Tibial nerve (tissue), 4 donors: ENCODE data around the gene AP2A1. TPM values are rescaled to one million over a fixed set of nuclear protein-coding genes. Genes with fewer than 3 reads are reported as not detected.

ENCODE experiments used
- DNase-seq, 2 donors: peaks; one replicate each; pipeline ENCODE4 v3.0.0-alpha.2; 2019; ENCODE audit warnings: low spot score in 2 of 2
- H3K27ac ChIP-seq, 4 donors: fragments of 200-600 bp; sonication (generic) in 3 of 4; one replicate each; pipeline ENCODE4 v1.5.1; 2017 to 2019; ENCODE audit warnings: mild to moderate bottlenecking in 1 of 4
- H3K27me3 ChIP-seq, 2 donors: fragments of 200-600 bp; sonication (generic) in 1 of 2; one replicate each; pipeline versions ENCODE4 v1.5.1 to v1.6.0; 2017 to 2019
- H3K36me3 ChIP-seq, 3 donors: fragments of 200-600 bp; sonication (generic); one replicate each; pipeline ENCODE4 v1.5.1; 2018 to 2019
- H3K4me1 ChIP-seq, 4 donors: fragments of 200-600 bp; sonication (generic) in 3 of 4; one replicate each; pipeline ENCODE4 v1.5.1; 2017 to 2019
- H3K4me3 ChIP-seq, 4 donors: fragments of 200-600 bp; sonication (generic) in 3 of 4; one replicate each; pipeline ENCODE4 v1.5.1; 2017 to 2019; ENCODE audit warnings: mild to moderate bottlenecking in 1 of 4, moderate library complexity in 1 of 4
- H3K9me3 ChIP-seq, 4 donors: fragments of 200-600 bp; sonication (generic) in 3 of 4; one replicate each; pipeline ENCODE4 v1.5.1; 2017 to 2019
- CTCF ChIP-seq, 5 experiments: fragments of 200-600 bp in 3 of 5; fragments of 450-650 bp in 2 of 5; sonication (generic) in 3 of 5; IDR thresholded peaks; one replicate each; pipeline ENCODE4 v1.5.1; 2016 to 2019; ENCODE audit warnings: antibody characterized with exemption in 5 of 5, mild to moderate bottlenecking in 3 of 5, moderate library complexity in 2 of 5
- EP300 ChIP-seq, 2 donors: sonication (generic); formaldehyde crosslinking; IDR thresholded peaks; one replicate each; pipeline ENCODE4 v1.6.1; 2017; ENCODE audit warnings: antibody characterized with exemption in 2 of 2, mild to moderate bottlenecking in 1 of 2
- POLR2A ChIP-seq, 2 donors: fragments of 450-650 bp; IDR thresholded peaks; one replicate each; pipeline ENCODE4 v1.6.1; 2017; ENCODE audit warnings: antibody characterized with exemption in 2 of 2, mild to moderate bottlenecking in 2 of 2, moderate library complexity in 2 of 2
- WGBS, 2 donors: methylation state at CpG; one replicate each; pipeline ENCODE4 v1.1.5; 2018; 5-methylcytosine and 5-hydroxymethylcytosine counted together
- total RNA-seq, 4 donors: library from RNA; depleted of rRNA; stranded (reverse); fragments of >200 nt; gene quantifications; one replicate each; pipeline ENCODE4 v1.1.0, GENCODE V29; 2016

The AP2A1 gene
- total RNA-seq, 4 donors from 2014 or later: 92.9 to 117 (median 104) TPM

GRCh38 chr19:49799798-49800376, 33.1 kb downstream of the AP2A1 start:
- Histone ChIP-seq H3K36me3 (peaks cover 12 to 99% (median 38%) of the 10 kb centered on the region in 3 donors), H3K4me1 (peaks cover 0 to 27% (median 6%) of the 10 kb centered on the region in 4 donors), H3K27me3 (no peaks in the 10 kb centered on the region), H3K27ac (no peak overlapping the region), H3K9me3 (no peaks in the 10 kb centered on the region), H3K4me3 (no peak overlapping the region)
- no peak for TF ChIP-seq POLR2A (IDR thresholded peaks at IDR 0.05)
- no peak for TF ChIP-seq EP300 (IDR thresholded peaks at IDR 0.05)
- TF ChIP-seq CTCF (IDR thresholded peaks at IDR 0.05): no peak
- DNase-seq: no peak
- WGBS, 2 donors: 85 to 92% methylated on average over 20 to 25 of the region's 25 CpGs

DNA sequence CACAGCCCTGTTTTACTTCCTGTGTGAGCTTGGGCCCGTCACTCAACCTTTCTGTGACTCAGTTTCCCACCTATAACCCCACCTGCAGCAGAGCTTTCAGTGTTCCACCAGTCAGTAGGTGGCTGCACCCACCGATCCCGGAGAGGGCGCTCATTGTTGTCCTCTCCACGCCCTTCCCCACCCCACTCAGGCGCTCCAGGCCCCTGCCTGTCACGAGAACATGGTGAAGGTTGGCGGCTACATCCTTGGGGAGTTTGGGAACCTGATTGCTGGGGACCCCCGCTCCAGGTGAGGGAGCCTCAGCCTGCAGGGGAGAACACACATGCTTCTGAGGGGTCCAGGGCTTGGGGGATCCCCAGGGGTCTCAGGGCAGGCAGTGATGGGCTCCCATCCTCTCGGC, 34.0 kb downstream of the AP2A1 start:
- peaks cover 5 to 99% (median 30%) of the 10 kb centered on the region in 3 donors for H3K36me3 ChIP-seq
- H3K4me1 ChIP-seq: peaks cover 0 to 27% (median 6%) of the 10 kb centered on the region in 4 donors
- no peaks in the 10 kb centered on the region for H3K9me3 ChIP-seq
- H3K27ac ChIP-seq: peak overlapping the region in 2 of 4 donors; percentile 84 to 85
- 93 to 96% methylated on average over 10 of the region's 10 CpGs for WGBS, 2 donors
- H3K4me3 ChIP-seq: no peak overlapping the region
- no peak for DNase-seq
- H3K27me3 ChIP-seq: no peaks in the 10 kb centered on the region
- TF ChIP-seq EP300 (IDR thresholded peaks at IDR 0.05) (no peak), CTCF (IDR thresholded peaks at IDR 0.05) (no peak), POLR2A (IDR thresholded peaks at IDR 0.05) (no peak)

- H3K9me3 ChIP-seq: no peaks in the 10 kb centered on the region
- H3K27me3 ChIP-seq: no peaks in the 10 kb centered on the region
- peak overlapping the region; percentile 18 to 53 (median 32) for H3K4me3 ChIP-seq
- TF ChIP-seq POLR2A (IDR thresholded peaks at IDR 0.05) (no peak), EP300 (IDR thresholded peaks at IDR 0.05) (no peak), CTCF (IDR thresholded peaks at IDR 0.05) (no peak)
- H3K36me3 ChIP-seq: peaks cover 0 to 99% (median 25%) of the 10 kb centered on the region in 3 donors
- no peak for DNase-seq
- WGBS, 2 donors: 46 to 81% methylated on average over 10 to 32 of the region's 32 CpGs
- H3K27ac ChIP-seq: peak overlapping the region; percentile 43 to 85 (median 64)
- peaks cover 0 to 27% (median 6%) of the 10 kb centered on the region in 4 donors for H3K4me1 ChIP-seq
Measured at GRCh38 chr19:49801401-49801888, 34.6 kb downstream of the AP2A1 start.

- DNase-seq: peak; percentile 98 to 99
- peak overlapping the region; percentile 18 to 53 (median 32) for H3K4me3 ChIP-seq
- TF ChIP-seq CTCF (IDR thresholded peaks at IDR 0.05) (peak in 4 of 5 experiments; percentile 17 to 67 (median 50)), POLR2A (IDR thresholded peaks at IDR 0.05) (no peak), EP300 (IDR thresholded peaks at IDR 0.05) (peak in 1 of 2 donors; percentile 64)
- H3K27me3 ChIP-seq: no peaks in the 10 kb centered on the region
- H3K4me1 ChIP-seq: peaks cover 0 to 27% (median 6%) of the 10 kb centered on the region in 4 donors
- WGBS, 2 donors: 27 to 32% methylated on average over 27 to 32 of the region's 38 CpGs
- peaks cover 0 to 99% (median 24%) of the 10 kb centered on the region in 3 donors for H3K36me3 ChIP-seq
- H3K9me3 ChIP-seq: no peaks in the 10 kb centered on the region
- H3K27ac ChIP-seq: peak overlapping the region; percentile 43 to 85 (median 64)
Measured at GRCh38 chr19:49801966-49802661, 35.3 kb downstream of the AP2A1 start.
